PC-9 (cell line): Measurements from ENCODE around the gene POLD3. TPM values are rescaled to one million over a fixed set of nuclear protein-coding genes. Genes with fewer than 3 reads are reported as not detected.
"Not testable (repeated sequence)": the region's sequence is repeated elsewhere in the genome, so short reads cannot be mapped to it uniquely, and the experiment has no call there.

Source experiments
- BruUV-seq: library from RNA; stranded (reverse); fragments of 400-500 nt; replicated peaks from 2 replicates; lab custom pipeline; 2021; lab: Mats Ljungman, UMichigan
- CTCF ChIA-PET: fragments of 300-600 bp; sonication (Branson Sonifier 250); formaldehyde crosslinking; loops from one replicate; lab custom pipeline; 2022; ENCODE audit warnings: antibody characterized with exemption; lab: Charles Lee
- POLR2A ChIA-PET: fragments of 300-600 bp; sonication (Branson Sonifier 250); formaldehyde crosslinking; loops from one replicate; lab custom pipeline; 2022; ENCODE audit warnings: antibody characterized with exemption; ENCODE audit not compliant: unreplicated experiment; lab: Charles Lee
- DNase-seq, 2 experiments: peaks; one replicate each; pipeline versions ENCODE4 v3.0.0 to v3.0.0-alpha.2; 2015 to 2022; ENCODE audit warnings: mixed read lengths in 1 of 2
- H2AFZ ChIP-seq: fragments of 200-600 bp; sonication (generic); 2 replicates; pipeline ENCODE4 v1.8.1; 2017; ENCODE audit warnings: antibody characterized with exemption
- H3F3A ChIP-seq: fragments of 200-600 bp; sonication (generic); 2 replicates; pipeline ENCODE4 v1.8.1; 2017; ENCODE audit warnings: antibody characterized with exemption, mild to moderate bottlenecking, low read depth; ENCODE audit not compliant: insufficient read depth
- H3K27ac ChIP-seq: fragments of 200-600 bp; sonication (generic); 2 replicates; pipeline ENCODE4 v1.6.1; 2016; ENCODE audit warnings: mixed run types
- H3K27me3 ChIP-seq: fragments of 200-600 bp; sonication (generic); 2 replicates; pipeline ENCODE4 v1.6.1; 2016; ENCODE audit warnings: low read depth, mixed run types; ENCODE audit not compliant: insufficient read depth
- H3K36me3 ChIP-seq: fragments of 200-600 bp; sonication (generic); 2 replicates; pipeline ENCODE4 v1.6.1; 2016; ENCODE audit warnings: low read depth, mixed run types
- H3K4me1 ChIP-seq: fragments of 200-600 bp; sonication (generic); replicated peaks from 2 replicates; pipeline ENCODE4 v1.6.1; 2016; ENCODE audit warnings: mixed run types; ENCODE audit not compliant: insufficient read depth
- H3K4me2 ChIP-seq: fragments of 200-600 bp; sonication (generic); 2 replicates; pipeline ENCODE4 v1.6.1; 2017; ENCODE audit warnings: mixed run types
- H3K4me3 ChIP-seq: fragments of 200-600 bp; sonication (generic); 2 replicates; pipeline ENCODE4 v1.6.1; 2016; ENCODE audit warnings: mixed run types
- H3K79me2 ChIP-seq: fragments of 200-600 bp; sonication (generic); 2 replicates; pipeline ENCODE4 v1.6.1; 2017; ENCODE audit warnings: low read depth, mixed run types
- H3K9me2 ChIP-seq: fragments of 200-600 bp; sonication (generic); 2 replicates; pipeline ENCODE4 v1.8.1; 2017; ENCODE audit warnings: mild to moderate bottlenecking; ENCODE audit not compliant: insufficient read depth
- H3K9me3 ChIP-seq: fragments of 200-600 bp; sonication (generic); 2 replicates; pipeline ENCODE4 v1.8.1; 2016; ENCODE audit warnings: low read depth; ENCODE audit not compliant: insufficient read depth
- H4K20me1 ChIP-seq: fragments of 200-600 bp; sonication (generic); 2 replicates; pipeline ENCODE4 v1.8.1; 2017; ENCODE audit not compliant: insufficient read depth
- CTCF ChIP-seq: fragments of 200-600 bp; sonication (generic); conservative IDR thresholded peaks from 2 replicates; pipeline ENCODE4 v1.6.1; 2017; ENCODE audit warnings: mixed run types, antibody characterized with exemption, mild to moderate bottlenecking, moderate library complexity
- EZH2 ChIP-seq: fragments of 200-600 bp; sonication (generic); IDR thresholded peaks from 2 replicates; pipeline ENCODE4 v1.8.0; 2017; ENCODE audit warnings: antibody characterized with exemption, low read depth
- intact Hi-C: fragments of 100-400 bp; cut with micrococcal nuclease; formaldehyde crosslinking; loops from one replicate; pipeline ENCODE4 v1.10.0; 2022; ENCODE audit not compliant: unreplicated experiment
- total RNA-seq: library from RNA; stranded (reverse); gene quantifications from 2 replicates; pipeline ENCODE4 v1.2.3, GENCODE V29; 2021

Gene POLD3
- total RNA-seq, 1 experiment from 2014 or later: 44.1 TPM

- Histone ChIP-seq H3K9me2 (no peaks in the 10 kb centered on the region), H2AFZ (no peak overlapping the region), H3F3A (no peaks in the 10 kb centered on the region), H3K79me2 (no peaks in the 10 kb centered on the region), H3K27ac (no peak overlapping the region), H3K36me3 (0 out of 2 replicates have a peak, but pooled peaks cover 20% of the 10 kb centered on the region), H4K20me1 (no peaks in the 10 kb centered on the region), H3K9me3 (no peaks in the 10 kb centered on the region), H3K4me1 (no peaks in the 10 kb centered on the region), H3K4me2 (no peak overlapping the region), H3K4me3 (no peak overlapping the region), H3K27me3 (no peaks in the 10 kb centered on the region)
- TF ChIP-seq EZH2 (no peak), CTCF (no peak)
- POLR2A ChIA-PET: no interaction called here
- CTCF ChIA-PET: no interaction called here
- intact Hi-C loops: no loop called here
- no peak for DNase-seq
- no TSS peak for BruUV-seq
These were observed 56.5 kb downstream of the POLD3 start for GRCh38 chr11:74648894-74649293.

- TF ChIP-seq CTCF (no peak), EZH2 (no peak)
- CTCF ChIA-PET: no interaction called here
- Histone ChIP-seq H2AFZ (no peak overlapping the region), H3K9me2 (no peaks in the 10 kb centered on the region), H3K9me3 (no peaks in the 10 kb centered on the region), H3K4me2 (no peak overlapping the region), H3K27me3 (no peaks in the 10 kb centered on the region), H3F3A (no peaks in the 10 kb centered on the region), H3K36me3 (0 out of 2 replicates have a peak, but pooled peaks cover 20% of the 10 kb centered on the region), H3K4me1 (no peaks in the 10 kb centered on the region), H3K27ac (no peak overlapping the region), H3K79me2 (no peaks in the 10 kb centered on the region), H3K4me3 (no peak overlapping the region), H4K20me1 (no peaks in the 10 kb centered on the region)
- DNase-seq: no peak
- no TSS peak for BruUV-seq
- intact Hi-C loops: no loop called here
- POLR2A ChIA-PET: no interaction called here
These were observed 58.1 kb downstream of the POLD3 start for GRCh38 chr11:74650498-74650897.

- ChIA-PET CTCF (no interaction called here), POLR2A (interaction anchor here (0.6 kb wide), 1 partner anchor 246 kb away, joined by 9 read pairs; no protein-coding TSS in a partner anchor)
- BruUV-seq: no TSS peak
- Histone ChIP-seq H3K4me2 (no peak overlapping the region), H4K20me1 (no peaks in the 10 kb centered on the region), H3F3A (no peaks in the 10 kb centered on the region), H3K79me2 (no peaks in the 10 kb centered on the region), H3K36me3 (peaks cover 35% of the 10 kb centered on the region; the same call in 1 of the 2 replicates), H3K4me3 (no peak overlapping the region), H3K27ac (no peak overlapping the region), H3K27me3 (no peaks in the 10 kb centered on the region), H3K9me2 (no peaks in the 10 kb centered on the region), H2AFZ (no peak overlapping the region), H3K9me3 (0 out of 2 replicates have a peak, but pooled peaks cover 4% of the 10 kb centered on the region), H3K4me1 (no peaks in the 10 kb centered on the region)
- TF ChIP-seq CTCF (no peak), EZH2 (no peak)
- DNase-seq: no peak
- intact Hi-C loops: no loop called here
These were observed 62.6 kb downstream of the POLD3 start for GRCh38 chr11:74654976-74655375.

GRCh38 chr11:74659124-74659523 is 66.7 kb downstream of the POLD3 start:
- H3K4me3 ChIP-seq, H3F3A ChIP-seq, DNase-seq, H4K20me1 ChIP-seq, H3K9me3 ChIP-seq, intact Hi-C loops, H3K4me1 ChIP-seq, POLR2A ChIA-PET, CTCF ChIA-PET, H3K9me2 ChIP-seq, H3K79me2 ChIP-seq, BruUV-seq, H2AFZ ChIP-seq, H3K27me3 ChIP-seq, H3K4me2 ChIP-seq, H3K27ac ChIP-seq: not testable (repeated sequence)
- H3K36me3 ChIP-seq: peaks cover 23% of the 10 kb centered on the region
